ENCODE data around the gene KCTD7. TPM values are rescaled to one million over a fixed set of nuclear protein-coding genes. Genes with fewer than 3 reads are reported as not detected.
"Not testable (repeated sequence)": the region's sequence is repeated elsewhere in the genome, so short reads cannot be mapped to it uniquely, and the experiment has no call there.

Gene KCTD7
- total RNA-seq, 2 experiments from 2014 or later = 31.9 to 33.8 TPM

DNA sequence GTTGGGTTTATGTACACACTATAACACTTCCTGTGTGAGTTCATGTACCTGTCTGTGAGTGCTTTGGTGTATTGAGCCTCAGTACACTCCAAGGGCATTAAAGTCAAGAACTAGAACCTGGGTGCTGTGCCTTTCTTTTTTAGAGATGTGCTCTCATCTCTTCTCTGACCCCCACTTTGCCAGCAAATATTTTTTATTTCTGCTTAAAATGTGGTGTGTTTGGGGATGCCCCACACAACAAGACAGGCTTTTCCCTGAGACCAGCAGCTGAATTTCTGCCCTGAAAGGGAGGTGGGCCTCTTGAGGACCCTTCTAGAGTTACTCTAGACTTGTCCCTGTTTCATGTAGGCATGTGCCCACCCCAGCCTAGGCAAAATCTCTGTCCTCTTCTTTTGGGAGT is 14.3 kb downstream of the KCTD7 start:
- Mint-ChIP-seq H3K27ac (no peak overlapping the region), H3K36me3 (ENCODE audit: low read depth) (peaks cover 86% of the 10 kb centered on the region), H3K4me3 (no peak overlapping the region), H3K4me1 (peaks cover 6% of the 10 kb centered on the region), H3K27me3 (no peaks in the 10 kb centered on the region), H3K9me3 (no peaks in the 10 kb centered on the region)
- no peak for DNase-seq
- ChIA-PET POLR2A (interaction anchor here (2.0 kb wide), 1 partner anchor 11 kb away, joined by 8 read pairs; no protein-coding TSS in a partner anchor), CTCF (interaction anchor here (2.1 kb wide), 1 partner anchor 85 kb away, joined by 5 read pairs; no protein-coding TSS in a partner anchor)

DNA sequence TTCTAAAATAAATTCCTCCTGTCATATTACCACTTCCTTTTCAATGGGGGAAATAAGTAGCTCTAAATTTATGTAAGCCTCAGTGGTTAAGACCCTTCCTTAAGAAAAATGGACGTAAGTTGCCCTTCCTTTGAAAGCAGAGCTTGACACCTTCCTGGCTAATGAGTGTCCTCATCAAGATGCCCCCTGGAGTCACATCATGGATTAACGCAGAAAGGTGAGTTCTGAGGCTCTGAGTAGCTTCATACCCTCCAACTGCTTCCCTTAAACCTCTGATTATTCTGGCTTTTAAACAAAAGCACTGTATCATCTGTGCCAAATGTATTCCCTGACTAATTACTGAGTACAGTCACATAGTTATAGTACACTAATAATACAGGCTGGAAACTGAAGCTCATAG is 14.7 kb downstream of the KCTD7 start:
- Mint-ChIP-seq H3K27me3 (no peaks in the 10 kb centered on the region), H3K27ac (no peak overlapping the region), H3K4me1 (peaks cover 6% of the 10 kb centered on the region), H3K4me3 (no peak overlapping the region), H3K9me3 (no peaks in the 10 kb centered on the region), H3K36me3 (ENCODE audit: low read depth) (peaks cover 81% of the 10 kb centered on the region)
- ChIA-PET POLR2A (interaction anchor here (1.9 to 2.0 kb wide), 2 partner anchors 10 to 15 kb away, joined by 4 to 8 read pairs; partner anchors contain the start of gene KCTD7), CTCF (interaction anchor here (2.1 kb wide), 1 partner anchor 86 kb away, joined by 5 read pairs; no protein-coding TSS in a partner anchor)
- DNase-seq = no peak

DNA sequence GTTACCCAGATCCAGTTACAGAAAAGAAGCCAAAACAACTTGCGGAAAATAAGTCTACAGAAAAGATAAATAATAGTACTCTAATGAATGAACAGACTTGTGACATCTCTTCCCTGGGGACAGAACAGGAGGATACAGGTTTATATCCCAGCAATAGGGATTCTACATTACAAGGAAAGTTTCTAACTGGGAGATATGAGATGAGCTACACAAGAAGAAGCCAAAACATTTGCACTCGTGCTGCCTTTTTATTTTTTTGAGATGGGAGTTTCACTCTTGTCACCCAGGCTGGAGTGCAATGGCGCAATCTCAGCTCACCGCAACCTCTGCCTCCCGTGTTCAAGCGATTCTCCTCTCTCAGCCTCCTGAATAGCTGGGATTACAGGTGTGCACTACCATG is 22.3 kb downstream of the KCTD7 start:
- H3K27me3 Mint-ChIP-seq, H3K27ac Mint-ChIP-seq, DNase-seq, H3K9me3 Mint-ChIP-seq, POLR2A ChIA-PET, H3K4me3 Mint-ChIP-seq: not testable (repeated sequence)
- CTCF ChIA-PET = interaction anchor here (0.6 kb wide), 1 partner anchor 238 kb away, joined by 3 read pairs; no protein-coding TSS in a partner anchor
- Mint-ChIP-seq H3K36me3 (ENCODE audit: low read depth) (peaks cover 27% of the 10 kb centered on the region), H3K4me1 (peaks cover 29% of the 10 kb centered on the region)

DNA sequence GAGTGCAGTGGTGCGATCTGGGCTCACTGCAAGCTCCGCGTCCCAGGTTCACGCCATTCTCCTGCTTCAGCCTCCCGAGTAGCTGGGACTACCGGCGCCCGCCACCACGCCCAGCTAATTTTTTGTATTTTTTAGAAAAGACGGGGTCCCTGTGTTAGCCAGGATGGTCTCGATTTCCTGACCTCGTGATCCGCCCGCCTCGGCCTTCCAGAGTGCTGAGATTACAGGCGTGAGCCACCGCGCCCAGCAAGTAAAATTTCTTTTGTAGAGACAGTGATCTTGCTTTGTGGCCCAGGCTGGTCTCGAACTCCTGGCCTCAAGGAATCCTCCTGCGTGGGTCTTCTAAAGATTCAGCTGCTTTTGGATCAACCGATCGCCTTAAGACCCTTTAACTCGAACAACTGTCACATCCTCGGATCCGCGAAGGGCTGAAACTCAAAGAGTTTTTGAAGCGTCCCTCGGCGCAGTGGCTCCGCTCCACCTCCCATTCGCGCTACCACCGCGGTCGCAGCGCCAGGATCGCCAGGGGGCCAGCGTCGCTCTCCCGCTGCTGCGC is 25.1 kb downstream of the KCTD7 start:
- not testable (repeated sequence) for H3K9me3 Mint-ChIP-seq, H3K27me3 Mint-ChIP-seq, DNase-seq
- H3K4me3 Mint-ChIP-seq = peak overlapping the region; percentile 94
- H3K36me3 Mint-ChIP-seq (ENCODE audit: low read depth) = peaks cover 18% of the 10 kb centered on the region
- peak overlapping the region; percentile 93 for H3K27ac Mint-ChIP-seq
- H3K4me1 Mint-ChIP-seq = peaks cover 37% of the 10 kb centered on the region
- CTCF ChIA-PET = interaction anchor here (1.0 kb wide), 2 partner anchors 9 to 24 kb away, joined by 3 read pairs; no protein-coding TSS in a partner anchor
- POLR2A ChIA-PET = interaction anchor here (0.6 to 2.7 kb wide), 17 partner anchors 8 to 539 kb away, joined by 3 to 26 read pairs (median 7); partner anchors contain the start of genes CRCP, KCTD7, RABGEF1 and SBDS

DNA sequence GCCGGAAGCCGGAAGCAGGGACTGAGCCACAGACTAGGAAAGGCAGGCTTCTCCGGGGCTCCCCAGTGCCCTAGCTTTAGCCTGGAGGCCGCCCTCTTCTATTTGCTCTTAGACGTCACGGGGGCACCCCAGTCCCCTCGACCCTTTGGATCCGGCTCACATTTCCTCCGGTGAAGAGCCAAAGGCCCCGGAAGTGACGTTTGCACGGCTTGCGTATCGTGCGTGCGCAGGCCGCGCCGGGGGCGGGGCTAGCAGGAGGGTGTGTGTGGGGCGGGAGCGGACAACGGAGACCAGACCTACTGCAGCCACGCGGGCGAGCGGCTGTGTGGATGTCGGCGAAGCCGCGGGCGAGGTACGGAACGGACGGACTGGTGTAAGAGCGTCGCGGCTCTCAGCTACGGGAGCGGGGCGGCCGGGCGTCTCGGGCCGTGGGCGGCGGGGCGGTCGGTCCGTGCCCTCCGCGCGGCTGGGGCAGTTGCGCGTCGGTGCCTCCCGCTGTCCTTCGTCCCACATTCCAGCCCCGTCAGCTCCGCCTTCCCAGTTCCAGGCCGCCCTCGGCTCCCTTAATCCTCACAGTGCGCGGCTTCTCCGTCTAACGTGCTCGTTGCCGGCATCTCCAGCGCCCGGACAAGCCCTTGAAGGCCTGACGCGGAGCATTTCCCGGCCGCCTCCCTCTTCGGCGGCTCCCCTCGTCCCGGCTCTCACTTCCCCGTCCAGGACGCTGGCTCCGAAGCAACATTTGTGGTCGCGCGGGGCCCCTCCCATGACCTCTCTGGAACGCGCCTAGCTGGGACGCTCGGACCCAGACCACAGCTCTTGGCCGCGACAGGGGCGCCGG is 25.8 kb downstream of the KCTD7 start:
- H3K27ac Mint-ChIP-seq = peak overlapping the region; percentile 93
- H3K4me3 Mint-ChIP-seq = peak overlapping the region; percentile 94
- no peaks in the 10 kb centered on the region for H3K9me3 Mint-ChIP-seq
- peak; percentile 97 for DNase-seq
- ChIA-PET POLR2A (interaction anchor here (0.6 to 2.7 kb wide), 18 partner anchors 9 to 540 kb away, joined by 3 to 26 read pairs (median 6); partner anchors contain the start of genes CRCP, KCTD7, RABGEF1 and SBDS), CTCF (interaction anchor here (1.0 kb wide), 2 partner anchors 10 to 25 kb away, joined by 3 read pairs; no protein-coding TSS in a partner anchor)
- peaks cover 18% of the 10 kb centered on the region for H3K36me3 Mint-ChIP-seq (ENCODE audit: low read depth)
- peaks cover 37% of the 10 kb centered on the region for H3K4me1 Mint-ChIP-seq
- H3K27me3 Mint-ChIP-seq = no peaks in the 10 kb centered on the region

DNA sequence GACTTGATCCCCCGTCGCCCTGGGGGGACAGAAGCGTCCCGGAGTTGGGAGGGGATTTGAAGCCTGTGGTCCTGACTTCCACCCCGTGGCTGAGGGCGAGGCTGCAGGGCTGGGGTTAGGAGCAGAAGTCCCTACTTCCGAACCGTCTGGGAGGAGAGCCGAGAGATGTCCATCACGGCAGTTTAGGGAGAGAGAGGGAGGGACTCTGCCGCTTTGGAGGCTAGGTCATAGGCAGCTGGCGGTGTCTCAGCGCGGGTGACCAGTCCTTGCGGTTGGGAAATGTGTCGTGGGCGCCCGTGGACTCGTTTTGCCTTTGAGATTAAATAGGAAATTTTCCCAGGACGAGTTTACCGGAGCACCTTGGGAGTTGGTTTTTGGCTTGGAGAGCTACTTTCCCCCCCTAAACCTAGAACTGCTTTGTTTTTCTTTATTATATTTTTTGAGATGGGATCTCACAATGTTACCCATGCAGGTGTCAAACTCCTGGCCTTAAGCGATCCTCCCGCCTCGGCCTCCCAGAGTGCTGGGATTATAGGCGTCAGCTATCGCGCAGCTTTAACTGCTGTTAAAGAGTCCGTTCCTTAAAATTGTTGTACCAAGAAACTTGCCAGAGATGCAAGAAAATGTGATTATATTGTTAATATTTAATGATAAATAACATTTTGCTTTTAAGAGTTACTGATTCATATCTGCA is 26.6 kb downstream of the KCTD7 start:
- H3K4me1 Mint-ChIP-seq = peaks cover 37% of the 10 kb centered on the region
- H3K36me3 Mint-ChIP-seq (ENCODE audit: low read depth) = peaks cover 18% of the 10 kb centered on the region
- H3K27ac Mint-ChIP-seq = peak overlapping the region; percentile 86
- CTCF ChIA-PET, H3K9me3 Mint-ChIP-seq, H3K27me3 Mint-ChIP-seq, DNase-seq: not testable (repeated sequence)
- POLR2A ChIA-PET = interaction anchor here (0.6 to 2.7 kb wide), 13 partner anchors 15 to 341 kb away, joined by 3 to 26 read pairs (median 7); partner anchors contain the start of genes KCTD7, RABGEF1, SBDS and TMEM248
- H3K4me3 Mint-ChIP-seq = peak overlapping the region; percentile 94

DNA sequence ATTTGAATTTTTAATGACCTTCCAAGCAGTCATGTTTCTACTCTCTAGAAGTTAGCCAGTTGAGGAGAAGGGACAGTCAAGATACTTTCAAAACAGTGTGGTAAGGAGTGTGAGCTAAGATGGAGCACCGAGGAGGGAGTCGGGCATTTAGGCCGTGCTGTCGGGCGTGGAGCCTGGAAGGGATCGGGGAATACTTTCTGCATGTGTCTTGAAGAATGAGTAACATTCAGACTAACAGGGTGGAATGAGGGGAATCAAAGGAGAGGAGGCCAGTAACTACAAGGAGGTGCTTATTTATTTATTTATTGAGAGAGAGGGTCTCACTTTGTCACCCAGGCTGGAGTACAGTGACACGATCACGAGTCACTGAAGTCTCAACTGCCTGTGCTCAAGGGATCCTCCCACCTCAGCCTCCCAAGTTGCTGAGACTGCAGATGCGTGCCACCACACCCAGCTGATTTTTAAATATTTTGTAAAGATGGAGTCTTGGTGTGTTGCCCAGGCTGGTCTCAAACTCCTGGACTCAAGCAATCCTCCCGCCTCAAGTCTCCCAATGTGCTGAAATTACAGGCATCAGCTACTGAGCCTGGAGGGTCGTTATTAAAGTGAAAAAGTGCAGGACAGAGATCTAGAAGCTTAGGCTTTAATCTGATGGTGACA is 27.3 kb downstream of the KCTD7 start:
- not testable (repeated sequence) for H3K9me3 Mint-ChIP-seq, DNase-seq, H3K27me3 Mint-ChIP-seq
- ChIA-PET POLR2A (interaction anchor here (1.4 to 2.7 kb wide), 3 partner anchors 23 to 98 kb away, joined by 3 to 26 read pairs (median 7); partner anchors contain the start of gene KCTD7), CTCF (interaction anchor here (0.6 to 1.1 kb wide), 2 partner anchors 35 to 98 kb away, joined by 3 read pairs; no protein-coding TSS in a partner anchor)
- Mint-ChIP-seq H3K27ac (peak overlapping the region; percentile 45), H3K4me3 (peak overlapping the region; percentile 94), H3K4me1 (peaks cover 37% of the 10 kb centered on the region), H3K36me3 (ENCODE audit: low read depth) (peaks cover 18% of the 10 kb centered on the region)

DNA sequence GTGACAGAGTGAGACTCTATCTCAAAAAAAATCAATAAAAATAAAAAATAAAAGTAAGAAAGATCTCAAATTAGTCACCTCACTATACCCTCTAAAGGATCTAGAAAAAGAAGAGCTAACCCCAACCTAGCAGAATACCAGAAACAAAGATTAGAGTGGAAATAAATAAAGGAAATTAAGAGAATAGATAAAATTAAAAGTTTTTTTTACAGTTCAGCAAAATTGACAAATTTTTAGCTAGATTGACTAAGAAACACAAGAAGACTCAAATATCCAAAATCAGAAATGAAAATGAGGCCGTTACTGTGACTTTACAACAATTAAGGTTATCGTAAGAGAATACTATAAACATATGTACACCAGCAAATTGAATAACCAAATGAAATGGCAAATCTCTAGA is 29.1 kb downstream of the KCTD7 start:
- ChIA-PET CTCF (interaction anchor here (0.9 kb wide), 1 partner anchor 11 kb away, joined by 3 read pairs; no protein-coding TSS in a partner anchor), POLR2A (no interaction called here)
- Mint-ChIP-seq H3K36me3 (ENCODE audit: low read depth) (peaks cover 14% of the 10 kb centered on the region), H3K4me3 (no peak overlapping the region), H3K27me3 (no peaks in the 10 kb centered on the region), H3K9me3 (no peaks in the 10 kb centered on the region), H3K4me1 (peaks cover 28% of the 10 kb centered on the region), H3K27ac (no peak overlapping the region)
- DNase-seq = no peak

DNA sequence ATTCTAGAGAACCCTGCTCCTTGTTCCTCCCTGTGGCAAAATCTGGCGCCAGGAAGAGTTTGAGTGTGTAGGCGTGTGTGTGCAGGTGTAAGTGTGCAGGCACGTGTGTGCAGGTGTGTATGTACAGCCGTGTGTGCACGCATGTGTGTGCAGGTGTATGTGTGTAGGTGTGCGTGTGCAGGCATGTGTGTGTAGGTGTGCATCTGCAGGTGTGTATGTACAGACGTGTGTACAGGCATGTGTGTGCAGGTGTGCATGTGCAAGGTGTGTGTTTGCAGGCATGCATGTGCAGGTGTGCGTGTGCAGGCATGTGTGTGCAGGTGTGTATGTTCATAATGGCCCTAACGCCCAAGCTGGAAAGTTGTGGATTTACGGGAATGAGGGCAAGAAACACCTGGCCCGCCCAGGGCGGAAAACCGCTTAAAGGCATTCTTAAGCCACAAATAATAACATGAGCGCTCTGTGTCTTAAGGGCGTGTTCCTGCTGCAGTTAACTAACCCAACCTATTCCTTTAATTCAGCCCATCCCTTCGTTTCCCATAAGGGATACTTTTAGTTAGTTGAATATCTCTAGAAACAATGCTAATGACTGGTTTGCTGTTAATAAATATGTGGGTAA is 34.1 kb downstream of the KCTD7 start:
- H3K9me3 Mint-ChIP-seq = no peaks in the 10 kb centered on the region
- H3K27ac Mint-ChIP-seq = no peak overlapping the region
- no peaks in the 10 kb centered on the region for H3K36me3 Mint-ChIP-seq (ENCODE audit: low read depth)
- no peak for DNase-seq
- CTCF ChIA-PET = interaction anchor here (0.7 kb wide), 1 partner anchor 88 kb away, joined by 3 read pairs; no protein-coding TSS in a partner anchor
- no peaks in the 10 kb centered on the region for H3K27me3 Mint-ChIP-seq
- no peaks in the 10 kb centered on the region for H3K4me1 Mint-ChIP-seq
- no peak overlapping the region for H3K4me3 Mint-ChIP-seq
- POLR2A ChIA-PET = interaction anchor here (0.7 kb wide), 1 partner anchor 9 kb away, joined by 3 read pairs; no protein-coding TSS in a partner anchor

DNA sequence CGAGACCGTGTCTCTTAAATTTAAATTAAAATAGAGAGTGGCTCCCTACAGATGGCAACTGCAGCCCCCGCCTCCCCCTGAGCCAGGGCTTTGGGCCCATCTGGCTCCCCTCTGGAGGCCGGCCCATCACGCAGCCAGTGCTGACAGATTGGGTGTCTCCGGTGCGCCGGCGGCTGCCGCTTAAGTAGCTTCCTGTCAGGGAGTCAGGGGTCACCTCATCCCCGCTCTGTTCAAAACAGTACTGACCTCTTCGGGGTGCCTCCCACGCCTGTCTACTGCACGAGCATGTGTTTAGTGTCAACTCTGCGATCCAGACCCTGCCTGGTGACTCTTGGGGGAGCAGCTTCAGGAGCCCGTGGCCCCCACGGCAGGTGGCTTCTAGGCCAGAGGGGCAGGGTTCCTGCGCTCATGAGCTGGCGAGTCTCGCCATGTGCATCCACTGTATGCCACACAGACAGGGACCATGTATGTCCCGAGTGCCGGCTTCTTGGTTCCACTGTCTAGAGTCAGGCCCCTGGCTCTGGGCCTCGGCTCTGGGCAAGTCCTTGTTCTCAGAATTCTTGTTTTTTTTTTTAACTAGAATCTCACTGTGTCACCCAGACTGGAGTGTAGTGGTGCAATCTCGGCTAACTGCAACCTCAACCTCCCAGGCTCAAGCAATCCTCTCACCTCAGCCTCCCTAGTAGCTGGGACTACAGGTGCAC is 36.1 kb downstream of the KCTD7 start:
- no peak for DNase-seq
- Mint-ChIP-seq H3K9me3 (no peaks in the 10 kb centered on the region), H3K36me3 (ENCODE audit: low read depth) (no peaks in the 10 kb centered on the region), H3K27ac (no peak overlapping the region), H3K4me1 (no peaks in the 10 kb centered on the region), H3K27me3 (no peaks in the 10 kb centered on the region), H3K4me3 (no peak overlapping the region)
- ChIA-PET CTCF (no interaction called here), POLR2A (interaction anchor here (0.8 kb wide), 1 partner anchor 16 kb away, joined by 4 read pairs; no protein-coding TSS in a partner anchor)

DNA sequence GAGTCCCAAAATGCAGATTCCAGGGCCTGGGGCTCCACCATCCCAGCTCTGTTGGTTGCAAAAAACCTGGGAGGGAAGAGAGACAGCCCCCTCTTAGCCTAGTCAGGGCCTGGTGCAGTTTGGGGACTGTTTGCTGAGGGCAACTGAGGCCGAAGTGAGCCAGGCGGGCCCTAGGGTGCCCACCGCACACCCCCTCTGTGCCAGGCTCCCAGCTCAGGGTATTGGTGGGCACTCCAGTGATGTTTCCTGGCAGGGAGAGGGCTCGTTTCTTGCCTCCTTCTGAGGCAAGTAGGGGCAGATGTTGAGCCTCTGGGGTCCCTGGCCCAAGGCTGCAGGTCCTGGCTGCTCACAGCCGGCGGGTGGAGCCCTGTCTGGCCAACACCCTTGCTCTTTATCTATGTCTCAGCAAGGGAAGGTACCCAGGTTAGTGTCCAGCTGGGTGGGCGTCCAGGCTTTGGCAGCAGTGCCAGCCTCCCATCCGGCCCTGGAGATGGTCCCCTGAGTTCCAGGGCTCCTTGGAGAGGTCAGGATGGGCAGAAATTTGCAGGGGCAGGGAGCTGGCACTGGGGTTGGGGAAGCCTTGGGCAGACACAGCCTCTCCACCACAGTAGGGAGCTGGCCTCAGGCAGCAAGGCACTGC is 37.8 kb downstream of the KCTD7 start:
- Mint-ChIP-seq H3K4me1 (peaks cover under 1% of the 10 kb centered on the region), H3K4me3 (no peak overlapping the region), H3K9me3 (no peaks in the 10 kb centered on the region), H3K27ac (no peak overlapping the region), H3K27me3 (no peaks in the 10 kb centered on the region), H3K36me3 (ENCODE audit: low read depth) (no peaks in the 10 kb centered on the region)
- ChIA-PET POLR2A (no interaction called here), CTCF (no interaction called here)
- no peak for DNase-seq
